ENCODE results near the gene RNF34.

DNA sequence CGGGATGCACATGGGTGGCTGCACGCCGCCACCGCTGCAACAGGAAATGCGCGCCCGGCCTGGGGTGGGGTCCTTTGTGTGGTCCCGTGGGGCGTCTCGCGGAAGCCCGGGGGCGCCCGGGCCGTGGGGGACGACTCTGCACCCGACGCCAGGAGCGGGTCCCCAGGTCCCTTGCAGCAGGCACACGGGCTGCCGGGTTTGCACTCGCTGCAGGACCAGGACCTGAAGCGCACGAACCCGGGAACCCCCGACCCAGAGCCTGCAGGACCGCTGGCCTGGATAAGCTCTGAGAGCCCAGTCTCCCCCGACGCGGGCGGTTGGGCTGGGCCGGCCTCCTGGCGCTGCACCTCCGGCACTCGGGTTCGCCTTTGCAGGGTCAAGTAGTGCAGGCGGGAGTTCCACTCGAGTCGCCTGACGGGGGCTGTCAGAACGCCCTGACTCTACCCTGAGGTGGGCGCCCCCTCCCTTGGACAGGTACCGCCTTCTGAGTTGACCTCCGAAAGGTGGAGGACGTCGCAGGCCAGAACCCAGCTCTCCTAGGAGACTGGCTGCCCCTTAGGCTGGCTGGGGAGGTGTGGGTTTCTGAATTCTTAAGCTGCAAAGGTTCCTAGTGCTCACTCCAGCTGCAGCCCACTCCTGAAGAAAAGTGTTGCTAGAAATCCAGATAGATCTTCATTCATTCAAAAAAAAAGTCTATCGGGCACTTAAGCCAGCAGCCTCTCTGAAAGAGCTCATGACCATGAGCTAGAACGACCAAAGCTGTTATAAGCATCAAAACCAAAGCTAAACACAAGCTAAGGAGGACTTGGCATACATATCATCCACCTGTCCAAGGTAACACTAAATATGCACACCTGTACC lies 68.0 kb downstream of the RNF34 start:
- TF ChIP-seq EZH2phosphoT487 (IDR thresholded peaks at IDR 0.05; ENCODE audit: borderline replicate concordance, low read depth, low read length), result no peak
- no peak for TF ChIP-seq CTCF (conservative IDR thresholded peaks at IDR 0.05; ENCODE audit: low read length)

Data from OCI-LY7 (cell line).